ENCODE results near the gene DCST1. TPM values are rescaled to one million over a fixed set of nuclear protein-coding genes. Genes with fewer than 3 reads are reported as not detected.

Gene DCST1
- total and polyA plus RNA-seq, 2 of the 4 experiments (the other 2 are of a cell fraction), result not detected

GRCh38 chr1:155070158-155070621, 36.6 kb downstream of the DCST1 start:
- H3K27ac ChIP-seq (ENCODE audit: insufficient read depth, low read length), result no peak overlapping the region
- H3K9me1 ChIP-seq (ENCODE audit: insufficient read depth, low read length), result peaks cover 8% of the 10 kb centered on the region; the same call in 1 of the 2 replicates
- dilution Hi-C loops (cut with HindIII; ENCODE audit: low sequenced_read_pairs, unreplicated experiment), result no loop called here
- H2BK20ac ChIP-seq (ENCODE audit: low read depth, low read length), result no peak overlapping the region
- no peak overlapping the region for H4K91ac ChIP-seq (ENCODE audit: insufficient read depth, low read depth, low read length)
- POLR2A ChIA-PET (ENCODE audit: unreplicated experiment), result no interaction called here
- H2AK9ac ChIP-seq (replicated peaks; ENCODE audit: low read depth, low read length, poor library complexity), result peak overlapping the region; percentile 89
- no peaks in the 10 kb centered on the region for H3K9me3 ChIP-seq (ENCODE audit: control insufficient read depth, insufficient read depth, low read length)
- H3K18ac ChIP-seq (ENCODE audit: low read depth, low read length), result no peak overlapping the region
- peaks cover 5% of the 10 kb centered on the region; the same call in 1 of the 2 replicates for H3K4me1 ChIP-seq (ENCODE audit: control insufficient read depth, insufficient read depth, low read length)
- H3K4me2 ChIP-seq (ENCODE audit: low read depth, low read length), result no peak overlapping the region
- in situ Hi-C loops (cut with MboI; ENCODE audit: low sequenced_read_pairs), result no loop called here
- intact Hi-C loops (cut with micrococcal nuclease), result no loop called here
- no peak for TF ChIP-seq USF2 (IDR thresholded peaks at IDR 0.05; ENCODE audit: low read depth, low read length)
- TF ChIP-seq RCOR1 (IDR thresholded peaks at IDR 0.05; ENCODE audit: insufficient replicate concordance, low read length), result no peak
- no peak for TF ChIP-seq RFX5 (IDR thresholded peaks at IDR 0.05; ENCODE audit: low read depth, low read length)
- TF ChIP-seq NFE2L2 (IDR thresholded peaks at IDR 0.05; ENCODE audit: low read depth, low read length), result no peak
- TF ChIP-seq RAD21 (IDR thresholded peaks at IDR 0.05; ENCODE audit: low read length), result no peak
- TF ChIP-seq MXI1 (IDR thresholded peaks at IDR 0.05; ENCODE audit: borderline replicate concordance, low read depth, low read length), result no peak
- no peak for TF ChIP-seq BHLHE40 (IDR thresholded peaks at IDR 0.05; ENCODE audit: low read depth, low read length)
- no peak for TF ChIP-seq ELK1 (IDR thresholded peaks at IDR 0.05; ENCODE audit: borderline replicate concordance, low read depth, low read length)
- TF ChIP-seq CHD1 (IDR thresholded peaks at IDR 0.05; ENCODE audit: low read depth, low read length), result no peak
- no peak for ATAC-seq (ENCODE audit: low read depth)
- H4K8ac ChIP-seq (ENCODE audit: low read depth in 2 of 2, low read length in 2 of 2), result peak overlapping the region in 1 of 2 experiments; percentile 69; a peak in 1 of 4 replicates
- H2BK5ac ChIP-seq (ENCODE audit: low read depth, low read length, poor library complexity, severe bottlenecking), result no peak overlapping the region
- H3K14ac ChIP-seq (replicated peaks; ENCODE audit: low read depth, low read length), result no peak overlapping the region
- H3K27me3 ChIP-seq (ENCODE audit: control insufficient read depth, insufficient read depth, low read length), result peaks cover 14% of the 10 kb centered on the region
- H2BK15ac ChIP-seq (ENCODE audit: low read depth, low read length), result no peak overlapping the region
- no TSS peak for BruUV-seq (replicated peaks)
- H4K5ac ChIP-seq (ENCODE audit: low read depth, low read length), result no peak overlapping the region
- H3K4me3 ChIP-seq (ENCODE audit: insufficient read depth, low read depth, low read length), result no peak overlapping the region
- no CpG with 5 or more reads among the region's 28 CpGs for WGBS, 2 experiments (ENCODE audit: extremely low coverage in 2 of 2, insufficient read length in 1 of 2)
- peak overlapping the region; percentile 89 for H2AFZ ChIP-seq (replicated peaks; ENCODE audit: low read length, poor library complexity)
- no peak overlapping the region for H3K4ac ChIP-seq (ENCODE audit: low read depth, low read length)
- H2AK5ac ChIP-seq (ENCODE audit: low read depth, low read length), result no peak overlapping the region
- H4K20me1 ChIP-seq (ENCODE audit: insufficient read depth, low read length), result peaks cover 4% of the 10 kb centered on the region; the same call in 1 of the 2 replicates
- no peak overlapping the region for H3K9ac ChIP-seq (ENCODE audit: low read depth, low read length)
- H3K36me3 ChIP-seq (ENCODE audit: control insufficient read depth, insufficient read depth, low read length), result peaks cover 21% of the 10 kb centered on the region; the same call in 1 of the 2 replicates
- H3K79me1 ChIP-seq (ENCODE audit: low read depth in 1 of 2, low read length in 2 of 2), result peaks cover 0 to 5% of the 10 kb centered on the region in 2 experiments; a peak in 2 of 4 replicates
- H2BK120ac ChIP-seq (ENCODE audit: low read depth, low read length), result no peak overlapping the region
- CTCF ChIA-PET, result interaction anchor here (1.1 to 1.4 kb wide), 3 partner anchors 15 to 25 kb away, joined by 3 to 4 read pairs (median 3); no protein-coding TSS in a partner anchor
- no peak overlapping the region for H3K23ac ChIP-seq (ENCODE audit: low read depth, low read length)
- H3K56ac ChIP-seq (ENCODE audit: extremely low read depth, insufficient read depth, low read length), result no peak overlapping the region
- no peak for DNase-seq

Measured in IMR-90 (cell line).